ENCODE results near the gene C1D.

Gene C1D

DNA sequence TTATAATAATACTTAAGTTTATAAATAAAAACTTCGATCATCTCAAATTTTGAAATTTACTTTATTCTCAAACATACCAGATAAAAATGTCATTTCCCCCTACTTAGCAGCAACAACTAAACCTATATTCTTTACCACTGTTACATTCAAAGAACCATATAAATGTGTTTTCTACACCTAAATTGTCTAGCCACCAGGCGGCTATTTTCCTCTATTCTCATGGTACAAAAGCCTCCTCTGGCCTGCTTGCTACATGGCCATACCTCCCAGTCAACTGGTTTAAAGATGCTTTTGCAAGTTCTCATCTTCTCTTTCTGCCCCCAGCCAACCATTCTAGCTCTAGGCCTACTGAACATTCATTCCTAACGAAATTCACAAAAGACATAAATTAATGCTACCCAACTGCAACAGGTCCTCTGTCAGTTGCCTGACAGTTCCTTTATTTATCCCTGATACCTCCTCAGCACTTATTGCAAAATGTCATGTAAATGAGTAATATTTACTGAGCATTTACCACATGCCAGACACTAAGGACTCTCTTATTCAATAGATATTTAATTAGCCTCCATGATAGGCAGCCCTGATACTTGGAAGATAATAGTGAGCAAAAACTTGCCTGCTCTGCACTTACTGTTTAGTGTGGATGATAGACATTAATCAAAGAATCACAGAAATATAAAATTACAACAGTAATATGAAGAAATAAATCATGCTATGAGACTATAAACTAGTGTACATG lies 5.0 kb downstream of the C1D start:
- DNase-seq: no peak

- no peak for DNase-seq
Measured at GRCh38 chr2:68052717-68053422, 9.9 kb downstream of the C1D start.

DNA sequence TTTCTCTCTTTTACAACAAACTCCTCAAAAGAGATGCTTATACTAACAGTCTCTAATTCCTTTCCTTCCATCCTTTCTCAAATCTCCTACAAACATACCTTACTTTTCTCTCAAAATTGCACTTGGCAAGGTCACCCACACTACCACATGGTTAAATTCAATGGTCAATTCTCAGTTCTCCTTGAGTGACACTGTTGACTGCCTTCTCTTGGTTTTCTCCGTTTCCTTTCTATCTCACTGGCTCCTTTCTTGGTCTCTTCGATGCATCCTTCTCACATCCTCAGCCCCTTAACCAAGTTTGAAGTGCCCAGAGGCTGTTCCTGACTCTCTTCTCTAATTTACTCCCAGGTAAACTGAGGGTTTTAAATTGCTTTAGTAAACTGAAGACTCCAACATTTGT lies 12.5 kb downstream of the C1D start:
- DNase-seq: no peak

DNA sequence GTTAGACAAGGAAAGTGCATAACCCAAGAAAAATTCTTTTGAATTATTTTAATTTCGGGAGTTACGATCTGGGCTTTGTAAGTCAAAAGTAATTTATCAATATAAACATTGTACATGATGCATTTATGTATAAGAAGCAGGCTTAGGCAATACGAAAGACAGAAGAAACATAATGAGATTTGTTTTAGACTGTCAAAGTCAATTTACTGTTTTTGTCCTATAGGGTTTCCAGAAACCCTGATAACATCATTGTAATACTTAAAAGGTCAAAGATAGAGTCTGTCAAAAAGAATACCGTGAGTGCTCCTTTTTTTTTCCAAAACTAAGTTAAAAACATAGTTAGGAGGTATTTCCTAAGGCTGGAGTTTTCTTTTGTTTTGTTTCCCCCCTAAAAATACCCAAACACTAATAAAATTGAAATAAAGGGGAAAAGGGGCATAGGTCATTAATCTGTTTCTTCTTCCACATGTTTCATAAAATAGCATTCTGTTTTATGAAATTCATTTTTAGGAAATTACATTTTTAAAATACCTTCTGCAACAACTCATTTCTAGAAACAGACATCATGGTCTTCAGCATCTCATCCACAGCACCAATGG lies 16.1 kb downstream of the C1D start:
- DNase-seq: no peak

GRCh38 chr2:68046224-68046623 lies 16.6 kb downstream of the C1D start:
- DNase-seq: no peak

DNA sequence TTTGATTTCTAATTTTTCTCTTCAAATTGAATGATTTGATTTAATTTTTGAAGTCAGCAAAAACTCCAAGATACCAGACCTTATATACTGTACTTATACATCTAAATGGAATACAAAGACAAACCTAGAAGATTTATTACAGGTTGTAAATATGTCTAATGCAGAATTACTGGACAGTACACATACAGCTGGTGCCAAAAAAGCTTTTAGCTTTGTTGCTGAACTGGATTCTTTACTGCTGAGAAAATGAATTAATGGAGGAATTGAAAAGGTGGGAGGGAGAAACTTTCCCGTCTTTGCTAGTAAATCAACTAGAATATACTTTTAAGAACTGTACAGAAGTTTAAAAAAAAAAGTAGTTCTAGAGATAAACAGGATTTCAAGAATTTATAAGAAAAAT lies 17.5 kb downstream of the C1D start:
- no peak for DNase-seq

DNA sequence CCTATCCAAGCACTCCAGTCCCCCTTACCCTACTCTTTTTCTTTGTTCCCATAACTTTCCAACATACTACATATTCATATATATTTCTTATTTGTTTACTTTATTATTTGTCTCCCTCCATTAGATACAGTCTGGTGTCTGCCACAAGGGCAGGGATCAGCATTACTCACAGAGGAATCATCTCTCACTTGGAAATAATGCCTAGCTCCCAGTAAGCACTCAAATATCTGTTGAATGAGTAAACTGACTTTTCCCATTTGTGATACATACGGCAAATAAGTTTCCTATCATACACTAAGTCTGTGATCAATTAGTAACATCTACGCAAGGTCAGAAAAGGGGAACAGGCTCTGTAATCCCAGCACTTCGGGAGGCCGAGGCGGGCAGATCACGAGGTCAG lies 18.7 kb downstream of the C1D start:
- DNase-seq: no peak

DNA sequence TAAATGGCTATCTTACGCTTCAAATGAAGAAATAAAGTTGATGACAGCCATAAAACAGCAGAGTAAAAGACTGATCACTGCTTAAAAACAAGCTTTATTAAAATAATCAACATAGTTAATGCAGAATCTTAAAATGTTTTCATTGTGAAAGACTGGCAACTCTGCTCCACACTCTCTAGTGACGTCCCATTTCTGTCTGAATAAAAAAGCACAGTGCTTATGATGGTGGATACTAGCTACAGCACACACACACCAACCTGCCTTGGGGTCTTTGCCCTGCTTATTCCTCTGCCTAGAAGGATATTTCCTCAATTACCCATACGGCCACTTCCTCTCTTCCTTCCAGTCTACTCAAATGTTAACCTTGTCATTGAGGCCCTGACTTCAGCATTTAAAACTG lies 19.1 kb downstream of the C1D start:
- DNase-seq: no peak

GRCh38 chr2:68043032-68043431 lies 19.8 kb downstream of the C1D start:
- no peak for DNase-seq

- DNase-seq: no peak
Measured at GRCh38 chr2:68041704-68042245, 21.0 kb downstream of the C1D start.

- no peak for DNase-seq
Measured at GRCh38 chr2:68040078-68040477, 22.7 kb downstream of the C1D start.

- no peak for DNase-seq
Measured at GRCh38 chr2:68039317-68039716, 23.5 kb downstream of the C1D start.

DNA sequence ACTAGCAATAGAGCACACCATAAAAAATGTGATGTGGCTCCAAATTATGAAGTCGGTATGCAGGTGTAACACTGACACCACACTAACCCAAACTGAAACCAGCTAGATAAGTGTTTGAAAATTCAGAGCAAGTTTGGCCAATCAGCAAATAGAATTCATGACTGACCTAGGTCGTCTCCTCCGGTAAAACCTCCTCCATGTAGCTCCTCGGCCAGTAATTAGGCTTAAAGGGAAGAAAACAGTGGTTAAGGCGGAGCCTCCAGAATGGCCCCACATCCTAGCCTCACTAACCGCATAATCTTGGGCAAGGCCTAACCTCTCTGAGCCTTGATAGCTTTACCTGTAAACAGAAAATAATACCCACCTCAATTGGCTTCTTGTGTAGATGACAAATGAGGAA lies 30.1 kb downstream of the C1D start:
- DNase-seq: no peak

DNA sequence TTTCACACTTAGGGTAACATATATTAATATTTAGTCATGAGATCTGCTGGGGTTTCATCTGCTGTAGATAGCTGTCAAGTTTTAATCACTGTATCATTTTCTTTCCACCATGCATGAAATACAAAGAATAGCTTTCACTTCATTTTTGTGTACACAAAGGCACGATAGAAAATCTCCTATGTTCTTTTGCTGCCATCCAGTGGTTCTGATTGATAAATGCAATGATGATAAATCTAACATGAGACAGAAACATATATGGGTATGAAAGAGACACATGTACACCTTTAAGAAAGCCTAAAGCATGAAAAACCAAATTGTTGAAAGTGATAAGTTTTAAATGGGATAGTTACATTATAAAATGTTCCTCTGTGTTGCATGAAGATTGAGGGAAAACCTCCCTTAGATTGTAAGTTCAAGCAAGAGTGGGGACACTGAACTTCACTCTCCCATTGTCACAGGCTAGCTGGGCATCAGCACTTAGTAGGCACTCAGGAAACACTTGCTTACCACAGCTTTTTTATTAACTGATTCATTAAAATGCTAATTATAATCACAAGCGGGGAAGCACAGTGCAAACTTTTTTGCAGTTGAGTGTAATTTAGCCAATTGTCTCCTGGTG lies 31.2 kb downstream of the C1D start:
- DNase-seq: peak; percentile 51

GRCh38 chr2:68031043-68031442 lies 31.8 kb downstream of the C1D start:
- DNase-seq: no peak

GRCh38 chr2:68030529-68030928 lies 32.3 kb downstream of the C1D start:
- DNase-seq: no peak

GRCh38 chr2:68027959-68028358 lies 34.8 kb downstream of the C1D start:
- no peak for DNase-seq

DNA sequence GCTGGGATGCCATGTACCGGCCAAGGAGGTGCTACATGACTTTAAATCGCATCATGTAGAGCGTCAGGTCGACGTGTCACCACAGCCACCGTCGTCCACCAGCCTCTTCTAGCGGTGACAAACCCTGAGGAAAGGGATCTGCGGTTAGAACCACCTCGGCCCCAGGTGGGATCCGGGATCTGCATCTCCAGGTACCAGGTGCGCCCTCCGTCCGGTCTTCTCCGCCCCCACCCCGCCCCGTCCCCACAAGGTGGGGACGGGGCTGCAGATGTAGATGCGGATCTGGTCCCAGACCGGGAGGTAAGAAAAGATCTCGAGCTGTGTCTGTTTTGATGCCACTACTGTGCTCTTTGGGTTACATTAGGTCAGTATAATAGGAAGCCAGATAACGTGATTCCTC lies 38.4 kb downstream of the C1D start:
- no peak for DNase-seq

- DNase-seq: no peak
Measured at GRCh38 chr2:68023904-68024303, 38.9 kb downstream of the C1D start.

DNA sequence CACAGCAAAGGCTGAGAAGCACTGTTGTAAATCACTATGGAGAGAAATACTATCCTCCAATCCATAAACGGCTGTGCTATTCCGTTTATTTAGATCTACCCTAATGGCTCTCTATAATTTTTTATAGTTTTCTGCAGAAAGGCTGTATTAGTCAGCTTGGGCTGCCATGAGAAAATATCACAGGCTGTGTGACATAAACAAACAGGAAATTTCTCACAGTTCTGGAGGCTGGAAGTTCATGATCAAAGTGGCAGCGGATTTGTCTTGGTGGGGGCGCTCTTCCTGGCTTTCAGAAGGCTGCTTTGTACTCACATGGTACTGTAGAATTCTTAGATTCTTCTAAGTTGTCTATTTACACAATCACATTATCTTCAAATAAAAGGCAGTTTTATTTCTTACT lies 44.1 kb downstream of the C1D start:
- no peak for DNase-seq

DNA sequence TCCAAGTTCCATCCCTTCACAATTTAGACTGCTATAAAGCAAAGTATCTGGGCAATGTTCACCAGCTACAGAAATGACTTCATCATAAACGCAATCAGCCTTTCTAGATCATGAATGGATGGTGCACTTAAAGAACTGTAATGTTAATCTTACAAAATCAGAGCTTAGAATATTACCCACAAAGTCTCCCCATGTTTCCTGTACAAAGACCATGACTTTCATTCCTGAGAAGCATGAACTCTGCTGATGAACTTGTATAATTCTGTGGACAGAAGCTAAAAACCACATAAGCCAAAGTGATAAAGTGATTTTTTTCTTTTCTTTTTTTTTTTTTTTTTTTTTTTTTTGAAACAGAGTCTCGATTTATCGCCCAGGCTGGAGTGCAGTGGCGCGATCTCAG lies 53.3 kb downstream of the C1D start:
- no peak for DNase-seq

DNA sequence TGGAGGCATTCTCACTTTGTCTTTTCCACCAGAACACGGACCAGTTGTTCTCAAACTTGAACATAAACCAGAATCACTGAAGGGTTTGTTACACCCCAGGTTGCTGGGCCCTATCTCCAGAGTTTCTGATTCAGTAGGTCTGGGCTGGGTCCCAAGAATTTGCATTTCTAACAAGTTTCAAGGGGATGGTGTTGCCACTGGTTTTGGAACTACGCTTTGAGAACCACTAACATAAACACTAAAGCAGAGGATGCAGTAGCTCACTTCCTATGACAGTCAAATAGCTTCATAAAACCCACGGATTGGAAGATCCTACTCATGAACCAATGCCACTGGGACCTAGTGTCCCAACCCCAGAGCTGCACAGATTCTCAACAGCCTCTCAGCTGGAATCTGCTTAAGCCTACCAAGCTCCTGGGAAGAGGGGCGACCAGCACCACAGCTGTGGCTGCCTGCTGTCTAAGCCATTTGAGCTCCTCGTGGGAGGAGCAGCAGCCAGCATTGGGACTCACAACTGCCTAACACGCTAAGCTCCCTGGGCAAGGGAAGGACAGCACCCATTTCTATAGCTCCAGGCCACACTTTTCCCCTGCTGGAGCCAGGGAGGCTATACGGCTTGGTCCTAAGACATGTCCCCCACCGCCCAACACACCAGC lies 62.5 kb downstream of the C1D start:
- DNase-seq: no peak

- DNase-seq: no peak
Measured at GRCh38 chr2:67999332-67999731, 63.5 kb downstream of the C1D start.
